Transverse colon (tissue), 3 donors: ENCODE results near the gene PTGIS.

Experiments used
- POLR2A ChIP-seq: fragments of 450-650 bp; IDR thresholded peaks from one replicate; pipeline ENCODE4 v1.6.1; 2016; ENCODE audit warnings: antibody characterized with exemption, mild to moderate bottlenecking, moderate library complexity
- TF ChIP-seq, protein P1 (sequence below), 5 experiments: fragments of 200-600 bp in 3 of 5; fragments of 450-650 bp in 2 of 5; sonication (generic) in 3 of 5; IDR thresholded peaks; 1 replicate in 2 of 5; 2 replicates in 3 of 5; pipeline ENCODE4 v1.5.1; 2016 to 2017; ENCODE audit warnings: antibody characterized with exemption in 5 of 5, inconsistent platforms in 3 of 5, mild to moderate bottlenecking in 2 of 5, moderate library complexity in 1 of 5

DNA sequence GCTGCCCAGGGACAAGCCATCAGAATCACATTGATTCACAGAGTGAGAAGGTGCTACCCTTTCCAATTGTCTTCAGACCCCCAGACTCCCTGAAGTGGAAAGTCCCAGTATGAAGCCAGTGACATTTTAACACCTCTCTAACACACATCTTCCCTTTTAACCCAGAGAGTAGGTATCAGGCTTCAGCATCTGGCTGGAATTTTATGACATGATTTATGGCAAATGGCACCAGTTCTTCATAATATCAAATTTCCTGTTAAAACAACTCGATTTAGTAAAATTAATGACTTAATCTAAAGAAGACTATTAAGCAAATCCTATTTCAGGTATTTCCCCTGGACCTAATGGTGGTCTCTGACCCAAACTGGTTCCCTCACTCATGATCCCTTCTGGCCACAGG is 110.5 kb downstream of the PTGIS start:
- TF ChIP-seq, protein P1, sequence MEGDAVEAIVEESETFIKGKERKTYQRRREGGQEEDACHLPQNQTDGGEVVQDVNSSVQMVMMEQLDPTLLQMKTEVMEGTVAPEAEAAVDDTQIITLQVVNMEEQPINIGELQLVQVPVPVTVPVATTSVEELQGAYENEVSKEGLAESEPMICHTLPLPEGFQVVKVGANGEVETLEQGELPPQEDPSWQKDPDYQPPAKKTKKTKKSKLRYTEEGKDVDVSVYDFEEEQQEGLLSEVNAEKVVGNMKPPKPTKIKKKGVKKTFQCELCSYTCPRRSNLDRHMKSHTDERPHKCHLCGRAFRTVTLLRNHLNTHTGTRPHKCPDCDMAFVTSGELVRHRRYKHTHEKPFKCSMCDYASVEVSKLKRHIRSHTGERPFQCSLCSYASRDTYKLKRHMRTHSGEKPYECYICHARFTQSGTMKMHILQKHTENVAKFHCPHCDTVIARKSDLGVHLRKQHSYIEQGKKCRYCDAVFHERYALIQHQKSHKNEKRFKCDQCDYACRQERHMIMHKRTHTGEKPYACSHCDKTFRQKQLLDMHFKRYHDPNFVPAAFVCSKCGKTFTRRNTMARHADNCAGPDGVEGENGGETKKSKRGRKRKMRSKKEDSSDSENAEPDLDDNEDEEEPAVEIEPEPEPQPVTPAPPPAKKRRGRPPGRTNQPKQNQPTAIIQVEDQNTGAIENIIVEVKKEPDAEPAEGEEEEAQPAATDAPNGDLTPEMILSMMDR (IDR thresholded peaks at IDR 0.05) = no peak
- TF ChIP-seq POLR2A = no peak
